SJCRH30 (cell line): ENCODE measurements around the gene OR6S1. TPM values are rescaled to one million over a fixed set of nuclear protein-coding genes. Genes with fewer than 3 reads are reported as not detected.

Experiments
- DNase-seq, 2 experiments: peaks; one replicate each; pipeline ENCODE4 v3.0.0-alpha.2; 2015 to 2020
- H3K27ac ChIP-seq: fragments of 250-450 bp; sonication (Bioruptor Pico); 2 replicates; pipeline ENCODE4 v1.5.1; 2020; ENCODE audit warnings: mild to moderate bottlenecking, moderate library complexity
- H3K27me3 ChIP-seq: fragments of 250-450 bp; sonication (Bioruptor Pico); 2 replicates; pipeline ENCODE4 v1.5.1; 2020; ENCODE audit warnings: mild to moderate bottlenecking, moderate library complexity
- H3K36me3 ChIP-seq: fragments of 250-450 bp; sonication (Bioruptor Pico); 2 replicates; pipeline ENCODE4 v1.5.1; 2020; ENCODE audit warnings: mild to moderate bottlenecking, moderate library complexity
- H3K4me1 ChIP-seq: fragments of 250-450 bp; sonication (Bioruptor Pico); 2 replicates; pipeline ENCODE4 v1.5.1; 2020; ENCODE audit warnings: mild to moderate bottlenecking, moderate library complexity
- H3K4me3 ChIP-seq: fragments of 250-450 bp; sonication (Bioruptor Pico); 2 replicates; pipeline ENCODE4 v1.5.1; 2020; ENCODE audit warnings: mild to moderate bottlenecking, moderate library complexity
- H3K9me3 ChIP-seq: fragments of 250-450 bp; sonication (Bioruptor Pico); replicated peaks from 2 replicates; pipeline ENCODE4 v1.5.1; 2020; ENCODE audit warnings: mild to moderate bottlenecking, moderate library complexity
- total RNA-seq: library from RNA; depleted of rRNA; stranded (reverse); fragments of >200 nt; shearing (Covaris generic); gene quantifications from 2 replicates; pipeline ENCODE4 v1.2.3, GENCODE V29; 2014; rRNA removed

The OR6S1 gene, protein sequence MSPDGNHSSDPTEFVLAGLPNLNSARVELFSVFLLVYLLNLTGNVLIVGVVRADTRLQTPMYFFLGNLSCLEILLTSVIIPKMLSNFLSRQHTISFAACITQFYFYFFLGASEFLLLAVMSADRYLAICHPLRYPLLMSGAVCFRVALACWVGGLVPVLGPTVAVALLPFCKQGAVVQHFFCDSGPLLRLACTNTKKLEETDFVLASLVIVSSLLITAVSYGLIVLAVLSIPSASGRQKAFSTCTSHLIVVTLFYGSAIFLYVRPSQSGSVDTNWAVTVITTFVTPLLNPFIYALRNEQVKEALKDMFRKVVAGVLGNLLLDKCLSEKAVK
- not detected in 2 replicates for total RNA-seq

DNA sequence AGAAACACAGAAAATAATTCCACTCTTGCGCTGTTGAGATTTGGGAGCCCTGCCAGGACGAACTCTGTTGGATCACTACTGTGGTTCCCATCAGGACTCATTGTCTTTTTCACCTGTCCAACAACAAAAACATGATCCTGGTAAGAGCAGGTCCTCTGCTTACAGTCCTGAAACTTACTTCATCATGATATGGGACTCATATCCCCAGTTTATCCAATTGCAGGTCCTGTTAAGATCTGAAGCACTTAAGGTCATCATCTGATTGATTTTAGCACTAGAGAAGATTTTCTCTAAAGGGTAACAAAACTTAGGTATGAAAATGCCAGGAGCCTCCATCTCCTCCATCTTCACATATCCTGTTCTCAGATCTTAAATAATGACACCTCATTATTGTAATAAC is at the start of gene OR6S1:
Gene OR6S1 (minus strand): TSS at position 101 of the 400 bp plus-strand sequence. CDS start 0 bp downstream, at position 101.
- no peaks in the 10 kb centered on the region for H3K4me1 ChIP-seq
- H3K27me3 ChIP-seq = no peaks in the 10 kb centered on the region
- no peaks in the 10 kb centered on the region for H3K9me3 ChIP-seq
- H3K4me3 ChIP-seq = no peak within 1 kb of the TSS
- no peak for DNase-seq
- no peak within 1 kb of the TSS for H3K27ac ChIP-seq
- H3K36me3 ChIP-seq = no peaks in the 10 kb centered on the region

DNA sequence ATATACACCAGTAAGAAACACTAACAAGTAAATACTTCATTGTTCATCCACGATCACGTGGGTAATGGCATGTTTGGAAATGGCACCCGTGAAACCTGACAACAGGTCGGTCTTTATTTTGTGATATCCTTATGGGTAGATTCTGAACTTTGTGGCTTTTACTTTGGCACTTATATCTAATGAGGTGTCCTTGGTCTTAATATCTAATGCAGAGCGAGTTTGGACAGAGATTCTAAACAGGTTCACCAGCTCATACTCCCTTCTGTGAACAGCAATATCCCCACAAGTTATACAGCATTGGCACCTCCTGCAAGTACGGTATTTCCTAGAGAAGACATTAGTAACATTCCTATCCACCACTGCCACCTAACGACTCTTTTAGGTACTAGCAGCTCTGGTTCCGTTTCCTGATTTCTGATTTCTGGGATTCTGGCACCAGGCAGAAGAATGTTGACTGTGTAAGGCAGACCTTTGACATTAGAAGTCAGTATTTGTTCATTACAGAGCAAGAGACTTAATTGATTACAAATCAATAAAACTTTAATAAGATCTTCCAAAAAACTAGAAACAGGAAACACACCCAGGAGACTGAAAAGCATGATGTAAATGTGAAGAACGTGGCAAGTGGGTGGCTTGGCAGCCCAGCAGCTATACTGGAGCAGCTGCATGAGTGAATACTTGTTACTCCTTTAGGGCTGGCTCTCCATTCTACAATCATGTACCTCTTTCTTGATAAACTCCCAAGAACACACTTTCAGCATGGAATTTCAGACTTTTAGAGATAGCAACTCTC is 49.6 kb upstream of the OR6S1 start:
- Histone ChIP-seq H3K4me3 (peak overlapping the region; percentile 26), H3K36me3 (no peaks in the 10 kb centered on the region), H3K27ac (no peak overlapping the region), H3K27me3 (no peaks in the 10 kb centered on the region), H3K9me3 (no peaks in the 10 kb centered on the region), H3K4me1 (no peaks in the 10 kb centered on the region)
- DNase-seq = peak; percentile 29 to 77

- no peak within 1 kb of the TSS for H3K27ac ChIP-seq
- no peaks in the 10 kb centered on the region for H3K4me1 ChIP-seq
- no peak within 1 kb of the TSS for H3K4me3 ChIP-seq
- no peaks in the 10 kb centered on the region for H3K27me3 ChIP-seq
- no peak for DNase-seq
- no peaks in the 10 kb centered on the region for H3K36me3 ChIP-seq
- no peaks in the 10 kb centered on the region for H3K9me3 ChIP-seq
Measured at GRCh38 chr14:20688167-20688839, 46.8 kb upstream of the OR6S1 start, which contains the start of gene ANG. Gene ANG (plus strand): TSS chr14:20688764. CDS start chr14:20693565, 4,801 bp downstream.

- no peaks in the 10 kb centered on the region for H3K36me3 ChIP-seq
- no peaks in the 10 kb centered on the region for H3K27me3 ChIP-seq
- H3K9me3 ChIP-seq = no peaks in the 10 kb centered on the region
- no peak overlapping the region for H3K27ac ChIP-seq
- no peak overlapping the region for H3K4me3 ChIP-seq
- H3K4me1 ChIP-seq = no peaks in the 10 kb centered on the region
- no peak for DNase-seq
Measured at GRCh38 chr14:20687362-20688166, 46.1 kb upstream of the OR6S1 start.

- Histone ChIP-seq H3K36me3 (no peaks in the 10 kb centered on the region), H3K27me3 (no peaks in the 10 kb centered on the region), H3K4me3 (no peak overlapping the region), H3K9me3 (no peaks in the 10 kb centered on the region), H3K27ac (no peak overlapping the region), H3K4me1 (no peaks in the 10 kb centered on the region)
- DNase-seq = no peak
Measured at GRCh38 chr14:20686386-20687143, 45.1 kb upstream of the OR6S1 start.

GRCh38 chr14:20684662-20685456 is 43.4 kb upstream of the OR6S1 start:
- H3K4me1 ChIP-seq = no peaks in the 10 kb centered on the region
- peak overlapping the region; percentile 79; the same call in 1 of the 2 replicates for H3K27ac ChIP-seq
- DNase-seq = peak; percentile 26 to 56
- H3K4me3 ChIP-seq = peak overlapping the region; percentile 77
- H3K9me3 ChIP-seq = no peaks in the 10 kb centered on the region
- H3K36me3 ChIP-seq = no peaks in the 10 kb centered on the region
- no peaks in the 10 kb centered on the region for H3K27me3 ChIP-seq

DNA sequence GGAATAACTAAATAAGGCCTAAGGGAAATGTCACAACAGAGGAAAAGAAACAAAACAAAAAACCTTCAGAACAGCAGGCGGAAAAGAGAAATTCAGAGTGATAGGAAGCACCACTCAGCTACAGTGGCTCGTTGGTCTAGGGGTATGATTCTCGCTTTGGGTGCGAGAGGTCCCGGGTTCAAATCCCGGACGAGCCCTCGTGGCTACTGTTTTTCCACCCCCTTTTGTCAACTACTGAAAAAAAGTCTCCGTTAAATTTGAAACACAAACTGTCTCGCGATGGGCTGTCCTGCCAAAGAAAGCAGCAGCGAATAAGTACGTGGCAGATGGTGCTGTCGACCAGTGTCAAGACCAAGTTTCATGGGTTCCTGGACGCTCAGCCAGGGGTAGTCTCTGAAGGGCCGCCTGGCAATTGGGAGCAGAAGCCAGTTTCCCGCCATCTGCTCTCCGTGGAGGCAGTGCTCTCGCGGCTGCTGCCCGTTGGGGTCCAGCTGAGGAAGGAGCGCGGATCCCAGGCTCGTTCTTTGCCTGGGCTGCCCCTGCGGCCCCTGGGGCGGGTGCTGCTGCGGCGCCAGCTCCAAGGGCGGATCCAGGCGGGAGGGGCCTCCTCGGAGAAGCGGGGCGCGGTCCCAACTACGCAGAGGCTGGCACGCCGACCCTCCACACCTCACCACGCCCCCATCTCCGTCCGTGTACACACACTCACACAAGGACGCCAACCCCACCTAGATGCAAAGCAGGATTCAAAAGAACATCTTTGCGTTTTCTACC is 42.6 kb upstream of the OR6S1 start, which contains the start of gene RNASE4:
Gene RNASE4 (plus strand): TSS at position 670 of the 771 bp plus-strand sequence. CDS start 14,812 bp downstream, outside the sequence.
- peak; percentile 74 to 83 for DNase-seq
- no peaks in the 10 kb centered on the region for H3K9me3 ChIP-seq
- H3K27ac ChIP-seq = peak within 1 kb of the TSS; percentile 79
- peak within 1 kb of the TSS; percentile 77 for H3K4me3 ChIP-seq
- no peaks in the 10 kb centered on the region for H3K27me3 ChIP-seq
- no peaks in the 10 kb centered on the region for H3K36me3 ChIP-seq
- no peaks in the 10 kb centered on the region for H3K4me1 ChIP-seq

- DNase-seq = peak; percentile 81 to 93
- H3K4me3 ChIP-seq = peak overlapping the region; percentile 77
- peak overlapping the region; percentile 79 for H3K27ac ChIP-seq
- no peaks in the 10 kb centered on the region for H3K27me3 ChIP-seq
- H3K9me3 ChIP-seq = no peaks in the 10 kb centered on the region
- no peaks in the 10 kb centered on the region for H3K4me1 ChIP-seq
- H3K36me3 ChIP-seq = no peaks in the 10 kb centered on the region
Measured at GRCh38 chr14:20683125-20683890, 41.8 kb upstream of the OR6S1 start.

GRCh38 chr14:20682435-20683124 is 41.1 kb upstream of the OR6S1 start:
- H3K27ac ChIP-seq = peak overlapping the region; percentile 79
- no peaks in the 10 kb centered on the region for H3K27me3 ChIP-seq
- no peaks in the 10 kb centered on the region for H3K9me3 ChIP-seq
- DNase-seq = peak; percentile 82 to 90
- no peaks in the 10 kb centered on the region for H3K4me1 ChIP-seq
- H3K4me3 ChIP-seq = peak overlapping the region; percentile 77
- no peaks in the 10 kb centered on the region for H3K36me3 ChIP-seq

- no peak for DNase-seq
- no peaks in the 10 kb centered on the region for H3K27me3 ChIP-seq
- H3K36me3 ChIP-seq = no peaks in the 10 kb centered on the region
- peak overlapping the region; percentile 77 for H3K4me3 ChIP-seq
- H3K27ac ChIP-seq = peak overlapping the region; percentile 79
- no peaks in the 10 kb centered on the region for H3K4me1 ChIP-seq
- H3K9me3 ChIP-seq = no peaks in the 10 kb centered on the region
Measured at GRCh38 chr14:20682127-20682434, 40.6 kb upstream of the OR6S1 start.

DNA sequence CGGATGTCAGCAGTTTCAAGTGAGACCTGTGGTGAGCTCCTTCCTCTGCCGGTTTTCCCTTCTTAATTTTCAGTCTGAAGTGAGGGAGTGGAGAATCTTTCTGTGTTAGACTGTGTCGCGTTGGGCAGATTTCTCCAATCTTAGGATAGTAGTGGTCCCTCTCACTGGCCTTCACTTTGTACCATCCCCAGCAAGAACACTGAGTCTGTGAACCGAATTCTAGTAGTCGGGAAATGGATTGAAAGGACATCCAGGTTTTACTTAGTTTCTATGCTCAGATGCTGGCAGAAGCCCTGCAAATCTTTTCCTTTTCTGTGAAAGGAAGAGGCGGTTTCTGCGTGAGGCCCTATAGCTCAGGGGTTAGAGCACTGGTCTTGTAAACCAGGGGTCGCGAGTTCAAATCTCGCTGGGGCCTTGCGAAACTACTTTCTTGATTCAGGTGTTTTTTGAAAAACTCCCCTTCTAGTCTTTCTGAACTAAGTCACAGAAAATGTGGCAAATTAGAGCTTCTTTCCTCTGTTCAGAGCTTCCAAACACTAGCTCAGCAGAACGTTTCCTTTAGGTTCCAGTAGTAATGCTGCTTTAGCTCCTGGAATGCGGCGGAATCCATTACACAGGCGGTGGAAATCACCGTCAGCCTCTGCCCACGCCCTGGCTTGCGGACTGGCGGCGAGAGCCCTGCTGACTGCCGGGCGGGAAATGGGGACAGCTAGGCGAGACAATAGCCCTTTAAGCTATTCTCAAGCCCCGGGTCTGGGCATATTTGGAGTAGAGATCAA is 40.0 kb upstream of the OR6S1 start:
- H3K36me3 ChIP-seq = no peaks in the 10 kb centered on the region
- peak overlapping the region; percentile 79 for H3K27ac ChIP-seq
- peak overlapping the region; percentile 77 for H3K4me3 ChIP-seq
- H3K4me1 ChIP-seq = no peaks in the 10 kb centered on the region
- H3K27me3 ChIP-seq = no peaks in the 10 kb centered on the region
- H3K9me3 ChIP-seq = no peaks in the 10 kb centered on the region
- DNase-seq = peak; percentile 70 to 86
